Bronchial epithelial cell (primary cell): Measurements from ENCODE around the gene PINLYP. TPM values are rescaled to one million over a fixed set of nuclear protein-coding genes. Genes with fewer than 3 reads are reported as not detected.

ENCODE experiments used
- DNase-seq: peaks from one replicate; pipeline ENCODE4 v3.0.0-alpha.2; 2010; ENCODE audit warnings: low read depth
- FAIRE-seq: peaks from 2 replicates; lab custom pipeline; 2011; peaks lifted over from hg19 to GRCh38; lab: Jason Lieb, UNC
- H3K27me3 ChIP-seq: 2 replicates; pipeline ENCODE4 v1.5.1; 2011; ENCODE audit warnings: low read length; ENCODE audit not compliant: control insufficient read depth, insufficient read depth
- H3K36me3 ChIP-seq: 2 replicates; pipeline ENCODE4 v1.5.1; 2011; ENCODE audit warnings: low read length; ENCODE audit not compliant: control insufficient read depth, insufficient read depth
- H3K4me3 ChIP-seq: 2 replicates; pipeline ENCODE4 v1.5.1; 2011; ENCODE audit warnings: mild to moderate bottlenecking, low read depth, low read length, control low read depth
- CTCF ChIP-seq: IDR thresholded peaks from 2 replicates; pipeline ENCODE4 v1.5.1; 2011; ENCODE audit warnings: mild to moderate bottlenecking, moderate library complexity, low read length, control low read depth, inconsistent platforms; ENCODE audit not compliant: insufficient read depth, severe bottlenecking
- total RNA-seq: library from RNA; depleted of rRNA; stranded (reverse); fragments of >200 nt; gene quantifications from 2 replicates; pipeline ENCODE4 v1.2.1, GENCODE V29; 2014

The PINLYP gene
- total RNA-seq, 1 donor from 2014 or later = 0.53 TPM

GRCh38 chr19:43622070-43622469, 46.5 kb downstream of the PINLYP start:
- DNase-seq (no peak), FAIRE-seq (no peak)
- no peaks in the 10 kb centered on the region for H3K36me3 ChIP-seq
- H3K4me3 ChIP-seq = no peak overlapping the region
- no peaks in the 10 kb centered on the region for H3K27me3 ChIP-seq
- no peak for TF ChIP-seq CTCF

GRCh38 chr19:43622956-43623355, 47.4 kb downstream of the PINLYP start:
- FAIRE-seq (no peak), DNase-seq (no peak)
- no peaks in the 10 kb centered on the region for H3K27me3 ChIP-seq
- no peaks in the 10 kb centered on the region for H3K36me3 ChIP-seq
- H3K4me3 ChIP-seq = no peak overlapping the region
- no peak for TF ChIP-seq CTCF

GRCh38 chr19:43623889-43624670, 48.5 kb downstream of the PINLYP start:
- FAIRE-seq (no peak), DNase-seq (no peak)
- H3K27me3 ChIP-seq = no peaks in the 10 kb centered on the region
- H3K36me3 ChIP-seq = no peaks in the 10 kb centered on the region
- TF ChIP-seq CTCF = no peak
- H3K4me3 ChIP-seq = no peak overlapping the region

GRCh38 chr19:43624933-43625332, 49.3 kb downstream of the PINLYP start:
- no peak for FAIRE-seq
- no peak overlapping the region for H3K4me3 ChIP-seq
- H3K27me3 ChIP-seq = no peaks in the 10 kb centered on the region
- peak; percentile 26 for TF ChIP-seq CTCF
- no peaks in the 10 kb centered on the region for H3K36me3 ChIP-seq
- peak; percentile 19 for DNase-seq

- no peaks in the 10 kb centered on the region for H3K36me3 ChIP-seq
- no peak for TF ChIP-seq CTCF
- no peaks in the 10 kb centered on the region for H3K27me3 ChIP-seq
- H3K4me3 ChIP-seq = no peak overlapping the region
- DNase-seq = no peak
- peak; percentile 47 for FAIRE-seq
Observed at GRCh38 chr19:43625918-43626579, 50.4 kb downstream of the PINLYP start.
